NAMALWA (cell line): ENCODE measurements around the gene NMT1.
A peak's percentile ranks its signal among the peaks of the same experiment; 100 is the strongest.

ENCODE experiments used
- DNase-seq: peaks from one replicate; pipeline ENCODE4 v3.0.0-alpha.2; 2015; ENCODE audit warnings: low spot score

The NMT1 gene

GRCh38 chr17:45104907-45105624 lies 43.9 kb downstream of the NMT1 start:
- no peak for DNase-seq

GRCh38 chr17:45106096-45106495 lies 45.0 kb downstream of the NMT1 start:
- DNase-seq, result no peak

GRCh38 chr17:45106582-45106981 lies 45.5 kb downstream of the NMT1 start:
- DNase-seq, result no peak

- no peak for DNase-seq
Observed at GRCh38 chr17:45107293-45108010, 46.3 kb downstream of the NMT1 start.

- no peak for DNase-seq
Observed at GRCh38 chr17:45108051-45108450, 46.9 kb downstream of the NMT1 start.

- no peak for DNase-seq
Observed at GRCh38 chr17:45108595-45109521, 47.7 kb downstream of the NMT1 start.

- no peak for DNase-seq
Observed at GRCh38 chr17:45110676-45111611, 49.8 kb downstream of the NMT1 start.

GRCh38 chr17:45111850-45112249 lies 50.7 kb downstream of the NMT1 start:
- peak; percentile 61 for DNase-seq

- DNase-seq, result no peak
Observed at GRCh38 chr17:45112559-45113423, 51.7 kb downstream of the NMT1 start.

GRCh38 chr17:45113424-45113754 lies 52.3 kb downstream of the NMT1 start:
- DNase-seq, result no peak

GRCh38 chr17:45114117-45114932 lies 53.2 kb downstream of the NMT1 start:
- no peak for DNase-seq

GRCh38 chr17:45115015-45115625 lies 54.0 kb downstream of the NMT1 start:
- DNase-seq, result no peak

GRCh38 chr17:45115871-45116270 lies 54.8 kb downstream of the NMT1 start:
- no peak for DNase-seq

- DNase-seq, result no peak
Observed at GRCh38 chr17:45116434-45117016, 55.4 kb downstream of the NMT1 start.

GRCh38 chr17:45117334-45117733 lies 56.2 kb downstream of the NMT1 start:
- no peak for DNase-seq

GRCh38 chr17:45117848-45118646 lies 56.9 kb downstream of the NMT1 start:
- DNase-seq, result no peak

GRCh38 chr17:45118691-45119090 lies 57.6 kb downstream of the NMT1 start:
- DNase-seq, result no peak

- no peak for DNase-seq
Observed at GRCh38 chr17:45119964-45120363, 58.8 kb downstream of the NMT1 start.
